ENCODE data around the gene MC3R. TPM values are rescaled to one million over a fixed set of nuclear protein-coding genes. Genes with fewer than 3 reads are reported as not detected.

MC3R gene
- total RNA-seq, 4 donors from 2014 or later = not detected

DNA sequence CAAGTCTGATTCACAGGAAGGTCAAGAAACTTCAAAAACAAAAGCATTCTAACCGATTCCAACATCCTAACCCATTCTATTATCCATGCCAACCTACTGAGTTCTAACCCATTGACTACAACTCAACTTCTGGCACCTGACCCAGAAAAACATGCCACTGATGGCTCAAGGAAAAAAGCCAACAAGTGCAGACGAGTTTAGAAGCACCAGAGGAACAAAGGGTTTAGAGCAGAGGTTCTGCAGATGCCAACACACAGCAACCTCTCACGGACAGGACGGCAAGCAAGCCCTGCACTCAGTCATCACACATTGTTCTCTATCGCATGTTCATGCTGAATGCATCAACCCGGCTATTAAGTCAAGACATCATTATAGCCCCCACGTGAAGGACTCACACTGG, 25.2 kb upstream of the MC3R start:
- TF ChIP-seq, protein P1, sequence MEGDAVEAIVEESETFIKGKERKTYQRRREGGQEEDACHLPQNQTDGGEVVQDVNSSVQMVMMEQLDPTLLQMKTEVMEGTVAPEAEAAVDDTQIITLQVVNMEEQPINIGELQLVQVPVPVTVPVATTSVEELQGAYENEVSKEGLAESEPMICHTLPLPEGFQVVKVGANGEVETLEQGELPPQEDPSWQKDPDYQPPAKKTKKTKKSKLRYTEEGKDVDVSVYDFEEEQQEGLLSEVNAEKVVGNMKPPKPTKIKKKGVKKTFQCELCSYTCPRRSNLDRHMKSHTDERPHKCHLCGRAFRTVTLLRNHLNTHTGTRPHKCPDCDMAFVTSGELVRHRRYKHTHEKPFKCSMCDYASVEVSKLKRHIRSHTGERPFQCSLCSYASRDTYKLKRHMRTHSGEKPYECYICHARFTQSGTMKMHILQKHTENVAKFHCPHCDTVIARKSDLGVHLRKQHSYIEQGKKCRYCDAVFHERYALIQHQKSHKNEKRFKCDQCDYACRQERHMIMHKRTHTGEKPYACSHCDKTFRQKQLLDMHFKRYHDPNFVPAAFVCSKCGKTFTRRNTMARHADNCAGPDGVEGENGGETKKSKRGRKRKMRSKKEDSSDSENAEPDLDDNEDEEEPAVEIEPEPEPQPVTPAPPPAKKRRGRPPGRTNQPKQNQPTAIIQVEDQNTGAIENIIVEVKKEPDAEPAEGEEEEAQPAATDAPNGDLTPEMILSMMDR (IDR thresholded peaks at IDR 0.05) = no peak
- TF ChIP-seq POLR2A (IDR thresholded peaks at IDR 0.05) (no peak), EP300 (IDR thresholded peaks at IDR 0.05) (no peak), POLR2AphosphoS5 (IDR thresholded peaks at IDR 0.05) (no peak)
- no peak overlapping the region for H3K4me3 ChIP-seq
- H3K9me3 ChIP-seq = peaks cover 0 to 13% (median 0%) of the 10 kb centered on the region in 3 donors
- H3K27ac ChIP-seq = no peak overlapping the region
- no peak for ATAC-seq
- WGBS, 2 donors (ENCODE audit: low coverage in 1 of 2) = 58 to 79% methylated on average over 5 to 6 of the region's 7 CpGs
- no peaks in the 10 kb centered on the region for H3K4me1 ChIP-seq
- no peaks in the 10 kb centered on the region for H3K36me3 ChIP-seq
- peaks cover 12% of the 10 kb centered on the region for H3K27me3 ChIP-seq

DNA sequence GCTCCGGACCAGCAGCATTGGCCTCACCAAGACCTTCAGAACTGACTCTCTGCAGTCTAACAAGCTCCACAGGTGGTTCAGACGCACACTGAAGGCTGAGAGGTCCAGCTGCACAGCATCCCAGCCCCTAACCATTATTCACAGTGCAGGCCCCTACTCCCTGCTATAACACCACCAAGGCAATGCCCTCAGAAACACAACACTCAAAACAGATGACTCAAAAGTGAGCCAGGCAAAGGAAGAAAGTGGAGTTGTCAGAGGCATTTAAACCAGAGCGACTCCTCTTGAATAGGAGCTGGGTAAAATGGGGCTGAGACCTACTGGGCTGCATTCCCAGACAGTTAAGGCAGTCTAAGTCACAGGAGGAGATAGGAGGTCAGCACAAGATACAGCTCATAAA, 20.5 kb upstream of the MC3R start:
- Histone ChIP-seq H3K27ac (no peak overlapping the region), H3K36me3 (no peaks in the 10 kb centered on the region), H3K9me3 (no peaks in the 10 kb centered on the region), H3K4me3 (no peak overlapping the region), H3K4me1 (no peaks in the 10 kb centered on the region), H3K27me3 (peaks cover 11% of the 10 kb centered on the region)
- TF ChIP-seq POLR2A (IDR thresholded peaks at IDR 0.05) = no peak
- no peak for TF ChIP-seq EP300 (IDR thresholded peaks at IDR 0.05)
- TF ChIP-seq, protein P1 (IDR thresholded peaks at IDR 0.05) = no peak
- no peak for TF ChIP-seq POLR2AphosphoS5 (IDR thresholded peaks at IDR 0.05)
- 67 to 86% methylated on average over 1 to 2 of the region's 3 CpGs for WGBS, 2 donors (ENCODE audit: low coverage in 1 of 2)
- no peak for ATAC-seq

DNA sequence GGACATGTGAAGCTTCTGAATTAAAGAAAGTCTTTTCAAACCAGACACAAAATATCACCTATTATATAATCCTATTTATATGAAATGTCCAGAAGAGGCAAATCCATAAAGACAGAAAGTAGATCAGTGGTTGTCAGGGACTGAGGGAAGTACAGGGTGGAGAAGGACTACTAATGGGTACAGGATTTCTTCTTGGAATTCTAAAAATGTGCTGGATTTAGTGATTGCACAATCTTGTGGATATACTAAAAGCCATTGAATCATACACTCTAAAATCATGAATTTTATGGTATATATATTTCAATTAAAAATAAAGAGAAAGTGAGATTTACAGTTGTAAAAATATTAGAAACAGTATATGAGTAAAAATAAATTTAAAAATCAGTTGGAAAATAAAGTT, 18.7 kb upstream of the MC3R start:
- no peaks in the 10 kb centered on the region for H3K36me3 ChIP-seq
- no peaks in the 10 kb centered on the region for H3K4me1 ChIP-seq
- H3K27me3 ChIP-seq = peaks cover 11% of the 10 kb centered on the region
- H3K4me3 ChIP-seq = no peak overlapping the region
- H3K9me3 ChIP-seq = peaks cover 0 to 11% (median 0%) of the 10 kb centered on the region in 3 donors
- H3K27ac ChIP-seq = no peak overlapping the region
- TF ChIP-seq POLR2AphosphoS5 (IDR thresholded peaks at IDR 0.05) = no peak
- no peak for TF ChIP-seq EP300 (IDR thresholded peaks at IDR 0.05)
- no peak for TF ChIP-seq POLR2A (IDR thresholded peaks at IDR 0.05)
- TF ChIP-seq, protein P1 (IDR thresholded peaks at IDR 0.05) = no peak
- ATAC-seq = no peak

DNA sequence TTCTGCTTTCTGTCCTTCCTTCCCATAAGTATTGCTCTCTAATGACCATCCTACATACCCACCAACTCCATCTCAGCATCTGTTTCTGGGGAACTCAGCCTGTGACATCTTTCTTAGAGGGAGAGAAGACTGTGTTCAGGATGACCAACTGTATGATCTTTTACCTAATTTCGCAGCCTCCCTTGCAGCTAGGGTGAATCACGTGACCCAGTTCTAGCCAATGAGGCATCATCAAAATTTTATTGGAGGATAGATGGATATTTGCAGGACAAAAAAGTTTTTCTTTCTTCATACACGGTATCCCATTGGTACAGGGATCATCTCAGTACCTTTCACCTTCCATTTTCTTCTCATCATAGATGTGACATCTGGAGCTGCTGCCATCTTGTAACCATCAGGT, 14.4 kb upstream of the MC3R start:
- no peak overlapping the region for H3K4me3 ChIP-seq
- peaks cover 13% of the 10 kb centered on the region for H3K27me3 ChIP-seq
- WGBS, 2 donors (ENCODE audit: low coverage in 1 of 2) = 63 to 81% methylated on average over 2 to 3 of the region's 3 CpGs
- TF ChIP-seq POLR2A (IDR thresholded peaks at IDR 0.05) (no peak), POLR2AphosphoS5 (IDR thresholded peaks at IDR 0.05) (no peak)
- peaks cover 0 to 27% (median 0%) of the 10 kb centered on the region in 3 donors for H3K9me3 ChIP-seq
- ATAC-seq = no peak
- H3K36me3 ChIP-seq = no peaks in the 10 kb centered on the region
- no peak overlapping the region for H3K27ac ChIP-seq
- no peaks in the 10 kb centered on the region for H3K4me1 ChIP-seq

DNA sequence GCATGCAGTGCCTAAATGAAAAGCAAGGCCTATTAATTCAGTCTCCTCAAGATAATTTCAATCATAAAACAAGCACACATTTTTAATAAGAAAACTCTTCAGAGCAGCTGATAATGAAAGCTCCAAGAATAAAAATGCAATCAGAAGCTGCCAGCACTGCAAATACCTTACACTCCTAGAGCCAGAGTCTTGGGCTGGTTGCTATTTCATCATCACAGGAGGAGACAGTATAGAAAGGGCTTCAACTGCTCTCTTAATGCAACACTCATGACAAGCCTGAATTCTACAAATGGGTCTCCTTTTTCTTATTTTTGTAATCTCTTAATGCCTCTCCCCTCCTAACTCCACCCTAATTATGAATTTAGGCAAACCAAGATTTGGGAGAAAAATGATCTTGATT, 11.2 kb upstream of the MC3R start:
- Histone ChIP-seq H3K4me1 (no peaks in the 10 kb centered on the region), H3K4me3 (no peak overlapping the region), H3K27me3 (peaks cover 9% of the 10 kb centered on the region), H3K9me3 (peaks cover 0 to 27% (median 0%) of the 10 kb centered on the region in 3 donors), H3K27ac (no peak overlapping the region), H3K36me3 (no peaks in the 10 kb centered on the region)
- ATAC-seq = no peak
- TF ChIP-seq, protein P1 (IDR thresholded peaks at IDR 0.05) = no peak
- no peak for TF ChIP-seq POLR2AphosphoS5 (IDR thresholded peaks at IDR 0.05)
- TF ChIP-seq EP300 (IDR thresholded peaks at IDR 0.05) = no peak
- no peak for TF ChIP-seq POLR2A (IDR thresholded peaks at IDR 0.05)
